ENCODE data around the gene AHCYL1.

AHCYL1 gene

GRCh38 chr1:110060662-110061060, 76.1 kb downstream of the AHCYL1 start:
- TF ChIP-seq ZNF274 (IDR thresholded peaks at IDR 0.05; ENCODE audit: low read depth, low read length): no peak
- H3K4me3 ChIP-seq (ENCODE audit: low read length): no peak overlapping the region

- no peak for TF ChIP-seq ZNF274 (IDR thresholded peaks at IDR 0.05; ENCODE audit: low read depth, low read length)
- no peak overlapping the region for H3K4me3 ChIP-seq (ENCODE audit: low read length)
These were observed 76.8 kb downstream of the AHCYL1 start for GRCh38 chr1:110061341-110061740.

- no peak overlapping the region for H3K4me3 ChIP-seq (ENCODE audit: low read length)
- TF ChIP-seq ZNF274 (IDR thresholded peaks at IDR 0.05; ENCODE audit: low read depth, low read length): no peak
These were observed 78.0 kb downstream of the AHCYL1 start for GRCh38 chr1:110062612-110063011.

GRCh38 chr1:110063781-110064180, 79.2 kb downstream of the AHCYL1 start:
- no peak overlapping the region for H3K4me3 ChIP-seq (ENCODE audit: low read length)
- no peak for TF ChIP-seq ZNF274 (IDR thresholded peaks at IDR 0.05; ENCODE audit: low read depth, low read length)

- TF ChIP-seq ZNF274 (IDR thresholded peaks at IDR 0.05; ENCODE audit: low read depth, low read length): no peak
- no peak overlapping the region for H3K4me3 ChIP-seq (ENCODE audit: low read length)
These were observed 80.2 kb downstream of the AHCYL1 start for GRCh38 chr1:110064576-110065337.

- no peak overlapping the region for H3K4me3 ChIP-seq (ENCODE audit: low read length)
These were observed 81.3 kb downstream of the AHCYL1 start for GRCh38 chr1:110065841-110066240.

GRCh38 chr1:110067479-110067892, 82.9 kb downstream of the AHCYL1 start:
- no peak overlapping the region for H3K4me3 ChIP-seq (ENCODE audit: low read length)
- no peak for TF ChIP-seq ZNF274 (IDR thresholded peaks at IDR 0.05; ENCODE audit: low read depth, low read length)

More at GRCh38 chr1:110065841-110066240, 81.3 kb downstream of the AHCYL1 start:
- no peak for TF ChIP-seq ZNF274 (IDR thresholded peaks at IDR 0.05; ENCODE audit: low read depth, low read length)

GRCh38 chr1:110067893-110068645, 83.5 kb downstream of the AHCYL1 start:
- TF ChIP-seq ZNF274 (IDR thresholded peaks at IDR 0.05; ENCODE audit: low read depth, low read length): no peak
- no peak overlapping the region for H3K4me3 ChIP-seq (ENCODE audit: low read length)

- H3K4me3 ChIP-seq (ENCODE audit: low read length): no peak overlapping the region; the same call in 1 of the 2 replicates
- TF ChIP-seq ZNF274 (IDR thresholded peaks at IDR 0.05; ENCODE audit: low read depth, low read length): no peak
These were observed 84.3 kb downstream of the AHCYL1 start for GRCh38 chr1:110068646-110069403.

- TF ChIP-seq ZNF274 (IDR thresholded peaks at IDR 0.05; ENCODE audit: low read depth, low read length): no peak
- no peak overlapping the region for H3K4me3 ChIP-seq (ENCODE audit: low read length)
These were observed 85.1 kb downstream of the AHCYL1 start for GRCh38 chr1:110069404-110070281.

GRCh38 chr1:110070282-110070669, 85.7 kb downstream of the AHCYL1 start:
- TF ChIP-seq ZNF274 (IDR thresholded peaks at IDR 0.05; ENCODE audit: low read depth, low read length): no peak
- H3K4me3 ChIP-seq (ENCODE audit: low read length): no peak overlapping the region

- H3K4me3 ChIP-seq (ENCODE audit: low read length): no peak within 1 kb of the TSS
- TF ChIP-seq ZNF274 (IDR thresholded peaks at IDR 0.05; ENCODE audit: low read depth, low read length): no peak
These were observed 86.2 kb downstream of the AHCYL1 start, which contains the start of gene ALX3 for GRCh38 chr1:110070671-110071242. ALX3 (minus strand) TSS chr1:110070672; CDS start chr1:110070612, 60 bp downstream.
